ENCODE measurements around the gene SLC41A3.

Gene SLC41A3

GRCh38 chr3:126084768-126085180 lies 850 bp upstream of the SLC41A3 start:
- peaks cover 18% of the 10 kb centered on the region for H3K4me1 ChIP-seq (ENCODE audit: insufficient read depth, low read length, severe bottlenecking)
- no peaks in the 10 kb centered on the region for H3K79me2 ChIP-seq (ENCODE audit: insufficient read depth, low read length)
- no peaks in the 10 kb centered on the region for H3K27me3 ChIP-seq (ENCODE audit: insufficient read depth, low read length)
- no peaks in the 10 kb centered on the region for H3F3A ChIP-seq (ENCODE audit: insufficient read depth, low read length)
- H3K9me2 ChIP-seq (ENCODE audit: low read depth, low read length): no peaks in the 10 kb centered on the region
- H3K27ac ChIP-seq (ENCODE audit: low read depth, low read length, poor library complexity, severe bottlenecking): no peak overlapping the region
- H4K20me1 ChIP-seq (ENCODE audit: insufficient read depth, low read length): no peaks in the 10 kb centered on the region
- H3K9ac ChIP-seq (ENCODE audit: low read length): peak overlapping the region; percentile 86
- peaks cover 11% of the 10 kb centered on the region for H3K9me3 ChIP-seq (ENCODE audit: low read length)
- peak overlapping the region; percentile 82 for H3K4me3 ChIP-seq (ENCODE audit: low read depth, low read length, poor library complexity, severe bottlenecking)
- peak overlapping the region; percentile 79 for H3K4me2 ChIP-seq (ENCODE audit: low read length)
- no peak overlapping the region for H2AFZ ChIP-seq (ENCODE audit: low read length)
- no peaks in the 10 kb centered on the region for H3K36me3 ChIP-seq (ENCODE audit: insufficient read depth, low read length)
- TF ChIP-seq CTCF (IDR thresholded peaks at IDR 0.05; ENCODE audit: low read length) (no peak), EZH2 (IDR thresholded peaks at IDR 0.05; ENCODE audit: borderline replicate concordance, low read length) (no peak)

DNA sequence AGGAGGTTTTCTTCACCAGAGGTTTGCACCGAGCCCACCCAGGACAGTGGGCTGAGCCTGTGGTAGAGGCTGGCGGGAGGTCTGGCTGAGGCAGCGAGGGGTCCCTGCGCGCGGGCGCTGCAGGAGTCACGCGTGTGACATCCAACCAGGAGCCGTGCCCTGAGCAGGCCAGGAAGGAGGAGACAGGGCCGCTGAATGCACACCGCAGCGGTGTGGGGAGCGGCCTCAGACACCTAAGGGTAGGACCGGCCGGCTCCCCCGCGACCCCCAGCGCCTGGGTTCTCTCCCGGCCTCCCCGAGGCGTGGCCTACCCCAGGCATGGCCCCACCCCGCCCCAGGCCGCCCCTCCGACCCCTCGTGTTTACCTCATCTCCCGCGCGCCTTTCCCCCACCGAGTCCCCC lies 412 bp downstream of the SLC41A3 start:
- peak overlapping the region; percentile 86 for H3K9ac ChIP-seq (ENCODE audit: low read length)
- no peaks in the 10 kb centered on the region for H3K79me2 ChIP-seq (ENCODE audit: insufficient read depth, low read length)
- H3K9me2 ChIP-seq (ENCODE audit: low read depth, low read length): no peaks in the 10 kb centered on the region
- peak overlapping the region; percentile 79 for H3K4me2 ChIP-seq (ENCODE audit: low read length)
- no peaks in the 10 kb centered on the region for H4K20me1 ChIP-seq (ENCODE audit: insufficient read depth, low read length)
- H3K4me1 ChIP-seq (ENCODE audit: insufficient read depth, low read length, severe bottlenecking): peaks cover 18% of the 10 kb centered on the region
- TF ChIP-seq EZH2 (IDR thresholded peaks at IDR 0.05; ENCODE audit: borderline replicate concordance, low read length): no peak
- TF ChIP-seq CTCF (IDR thresholded peaks at IDR 0.05; ENCODE audit: low read length): no peak
- H3F3A ChIP-seq (ENCODE audit: insufficient read depth, low read length): no peaks in the 10 kb centered on the region
- H3K27me3 ChIP-seq (ENCODE audit: insufficient read depth, low read length): no peaks in the 10 kb centered on the region
- peak overlapping the region; percentile 82 for H3K4me3 ChIP-seq (ENCODE audit: low read depth, low read length, poor library complexity, severe bottlenecking)
- peaks cover 8% of the 10 kb centered on the region for H3K9me3 ChIP-seq (ENCODE audit: low read length)
- no peaks in the 10 kb centered on the region for H3K36me3 ChIP-seq (ENCODE audit: insufficient read depth, low read length)
- no peak overlapping the region for H2AFZ ChIP-seq (ENCODE audit: low read length)
- peak overlapping the region; percentile 30 for H3K27ac ChIP-seq (ENCODE audit: low read depth, low read length, poor library complexity, severe bottlenecking)

- Histone ChIP-seq H3K9me3 (ENCODE audit: low read length) (peaks cover 5% of the 10 kb centered on the region), H3K27ac (ENCODE audit: low read depth, low read length, poor library complexity, severe bottlenecking) (peak overlapping the region; percentile 30), H3K4me3 (ENCODE audit: low read depth, low read length, poor library complexity, severe bottlenecking) (peak overlapping the region; percentile 82), H3K9ac (ENCODE audit: low read length) (peak overlapping the region; percentile 86), H3F3A (ENCODE audit: insufficient read depth, low read length) (no peaks in the 10 kb centered on the region), H2AFZ (ENCODE audit: low read length) (no peak overlapping the region), H3K4me1 (ENCODE audit: insufficient read depth, low read length, severe bottlenecking) (peaks cover 18% of the 10 kb centered on the region), H3K9me2 (ENCODE audit: low read depth, low read length) (no peaks in the 10 kb centered on the region), H3K27me3 (ENCODE audit: insufficient read depth, low read length) (no peaks in the 10 kb centered on the region), H4K20me1 (ENCODE audit: insufficient read depth, low read length) (no peaks in the 10 kb centered on the region), H3K36me3 (ENCODE audit: insufficient read depth, low read length) (no peaks in the 10 kb centered on the region), H3K79me2 (ENCODE audit: insufficient read depth, low read length) (no peaks in the 10 kb centered on the region), H3K4me2 (ENCODE audit: low read length) (peak overlapping the region; percentile 79)
- TF ChIP-seq CTCF (IDR thresholded peaks at IDR 0.05; ENCODE audit: low read length) (no peak), EZH2 (IDR thresholded peaks at IDR 0.05; ENCODE audit: borderline replicate concordance, low read length) (no peak)
Measured at GRCh38 chr3:126083138-126083445, 832 bp downstream of the SLC41A3 start.
